Measurements from ENCODE around the gene LRRN1. TPM values are rescaled to one million over a fixed set of nuclear protein-coding genes. Genes with fewer than 3 reads are reported as not detected.

LRRN1 gene
- polyA plus RNA-seq, 1 donor = 28.2 TPM

DNA sequence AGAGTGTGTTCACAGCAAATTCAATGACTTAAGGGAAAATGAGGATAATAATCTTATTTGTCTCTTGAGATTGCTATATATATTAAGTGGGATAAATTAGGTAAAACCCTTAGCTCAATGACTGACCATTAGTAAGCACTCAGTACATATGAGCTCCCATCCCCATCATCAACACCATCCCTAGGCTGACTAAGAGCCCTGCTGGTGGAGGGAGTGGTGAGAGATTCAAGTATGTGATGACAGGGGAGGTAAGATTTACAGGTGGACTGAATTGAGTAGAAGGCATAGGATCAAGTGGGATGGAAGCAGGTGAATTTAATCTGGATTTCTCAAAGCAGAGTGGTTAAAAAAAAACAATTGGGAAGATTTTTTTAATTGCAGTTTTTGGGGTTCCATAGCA, 21.0 kb upstream of the LRRN1 start:
- H3K9me3 ChIP-seq (ENCODE audit: control insufficient read depth, low read depth, low read length) = no peaks in the 10 kb centered on the region
- no peak overlapping the region for H3K4me3 ChIP-seq (ENCODE audit: low read length)
- no peak for DNase-seq
- H3K27me3 ChIP-seq (ENCODE audit: control insufficient read depth, insufficient read depth, low read length) = no peaks in the 10 kb centered on the region
- H3K27ac ChIP-seq (ENCODE audit: low read length) = no peak overlapping the region
- no peaks in the 10 kb centered on the region for H3K36me3 ChIP-seq (ENCODE audit: control insufficient read depth, insufficient read depth, low read length)
- H3K4me1 ChIP-seq (ENCODE audit: control insufficient read depth, insufficient read depth, low read length) = no peaks in the 10 kb centered on the region

GRCh38 chr3:3778641-3779270, 20.5 kb upstream of the LRRN1 start:
- H3K9me3 ChIP-seq (ENCODE audit: control insufficient read depth, low read depth, low read length) = no peaks in the 10 kb centered on the region
- no CpG with 5 or more reads among the region's 4 CpGs for WGBS (ENCODE audit: insufficient coverage, low lambda C conversion rate)
- H3K36me3 ChIP-seq (ENCODE audit: control insufficient read depth, insufficient read depth, low read length) = no peaks in the 10 kb centered on the region
- H3K4me1 ChIP-seq (ENCODE audit: control insufficient read depth, insufficient read depth, low read length) = no peaks in the 10 kb centered on the region
- no peak for DNase-seq
- H3K27me3 ChIP-seq (ENCODE audit: control insufficient read depth, insufficient read depth, low read length) = no peaks in the 10 kb centered on the region
- no peak overlapping the region for H3K4me3 ChIP-seq (ENCODE audit: low read length)
- H3K27ac ChIP-seq (ENCODE audit: low read length) = no peak overlapping the region

- no peak for DNase-seq
- H3K27me3 ChIP-seq (ENCODE audit: control insufficient read depth, insufficient read depth, low read length) = no peaks in the 10 kb centered on the region
- H3K4me1 ChIP-seq (ENCODE audit: control insufficient read depth, insufficient read depth, low read length) = no peaks in the 10 kb centered on the region
- H3K4me3 ChIP-seq (ENCODE audit: low read length) = no peak overlapping the region
- no peaks in the 10 kb centered on the region for H3K9me3 ChIP-seq (ENCODE audit: control insufficient read depth, low read depth, low read length)
- no peak overlapping the region for H3K27ac ChIP-seq (ENCODE audit: low read length)
- WGBS (ENCODE audit: insufficient coverage, low lambda C conversion rate) = no CpG with 5 or more reads among the region's 7 CpGs
- no peaks in the 10 kb centered on the region for H3K36me3 ChIP-seq (ENCODE audit: control insufficient read depth, insufficient read depth, low read length)
These were observed 16.8 kb upstream of the LRRN1 start for GRCh38 chr3:3782457-3782856.

DNA sequence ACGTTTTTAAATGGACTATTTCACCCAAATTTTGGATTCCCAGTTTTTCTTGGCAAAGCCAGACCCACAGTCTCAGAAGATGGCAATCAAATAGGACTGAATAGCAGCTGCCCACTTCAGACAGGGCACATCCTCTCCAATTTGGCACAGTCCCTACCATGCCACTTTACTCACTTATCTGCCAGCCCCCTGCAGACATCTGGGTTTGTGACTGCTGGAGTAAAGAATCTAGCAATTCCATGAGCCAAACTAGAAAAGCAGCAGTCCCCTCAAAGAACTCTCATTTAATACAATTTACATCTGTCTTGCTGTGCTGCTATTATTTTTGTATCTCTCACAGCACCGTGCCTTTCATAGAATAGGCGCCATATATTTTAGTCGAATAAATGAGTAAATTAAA, 16.0 kb upstream of the LRRN1 start:
- no peak overlapping the region for H3K27ac ChIP-seq (ENCODE audit: low read length)
- WGBS (ENCODE audit: insufficient coverage, low lambda C conversion rate) = 63% methylated on average over 2 of the region's 4 CpGs
- no peaks in the 10 kb centered on the region for H3K27me3 ChIP-seq (ENCODE audit: control insufficient read depth, insufficient read depth, low read length)
- no peaks in the 10 kb centered on the region for H3K9me3 ChIP-seq (ENCODE audit: control insufficient read depth, low read depth, low read length)
- H3K4me1 ChIP-seq (ENCODE audit: control insufficient read depth, insufficient read depth, low read length) = no peaks in the 10 kb centered on the region
- no peak overlapping the region for H3K4me3 ChIP-seq (ENCODE audit: low read length)
- H3K36me3 ChIP-seq (ENCODE audit: control insufficient read depth, insufficient read depth, low read length) = no peaks in the 10 kb centered on the region
- no peak for DNase-seq

DNA sequence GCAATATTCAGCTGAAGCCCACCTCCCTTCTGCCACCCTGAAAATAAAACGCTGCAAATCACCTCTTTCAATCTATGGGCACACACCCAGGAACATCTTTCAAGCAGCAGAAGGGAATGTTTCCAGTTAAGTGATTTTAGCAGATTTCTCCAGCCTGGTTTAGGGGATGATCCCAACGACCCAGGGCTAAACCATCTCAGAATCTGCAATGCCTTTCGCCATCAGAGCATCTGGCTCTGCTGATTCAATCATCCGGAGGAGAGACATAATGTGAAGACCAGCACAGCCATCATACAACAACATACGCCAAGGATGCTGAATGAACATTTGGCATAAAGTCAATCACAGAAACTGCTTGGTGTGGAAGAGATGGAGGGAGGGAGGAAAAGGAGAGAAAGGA, 15.5 kb upstream of the LRRN1 start:
- no peak overlapping the region for H3K27ac ChIP-seq (ENCODE audit: low read length)
- WGBS (ENCODE audit: insufficient coverage, low lambda C conversion rate) = no CpG with 5 or more reads among the region's 5 CpGs
- H3K9me3 ChIP-seq (ENCODE audit: control insufficient read depth, low read depth, low read length) = no peaks in the 10 kb centered on the region
- H3K36me3 ChIP-seq (ENCODE audit: control insufficient read depth, insufficient read depth, low read length) = no peaks in the 10 kb centered on the region
- no peak overlapping the region for H3K4me3 ChIP-seq (ENCODE audit: low read length)
- no peaks in the 10 kb centered on the region for H3K4me1 ChIP-seq (ENCODE audit: control insufficient read depth, insufficient read depth, low read length)
- DNase-seq = no peak
- H3K27me3 ChIP-seq (ENCODE audit: control insufficient read depth, insufficient read depth, low read length) = no peaks in the 10 kb centered on the region

- H3K36me3 ChIP-seq (ENCODE audit: control insufficient read depth, insufficient read depth, low read length) = no peaks in the 10 kb centered on the region
- DNase-seq = no peak
- no CpG with 5 or more reads among the region's 1 CpG for WGBS (ENCODE audit: insufficient coverage, low lambda C conversion rate)
- H3K27ac ChIP-seq (ENCODE audit: low read length) = no peak overlapping the region
- no peaks in the 10 kb centered on the region for H3K4me1 ChIP-seq (ENCODE audit: control insufficient read depth, insufficient read depth, low read length)
- no peak overlapping the region for H3K4me3 ChIP-seq (ENCODE audit: low read length)
- no peaks in the 10 kb centered on the region for H3K9me3 ChIP-seq (ENCODE audit: control insufficient read depth, low read depth, low read length)
- peaks cover 3% of the 10 kb centered on the region for H3K27me3 ChIP-seq (ENCODE audit: control insufficient read depth, insufficient read depth, low read length)
These were observed 6.8 kb upstream of the LRRN1 start for GRCh38 chr3:3792391-3792790.

DNA sequence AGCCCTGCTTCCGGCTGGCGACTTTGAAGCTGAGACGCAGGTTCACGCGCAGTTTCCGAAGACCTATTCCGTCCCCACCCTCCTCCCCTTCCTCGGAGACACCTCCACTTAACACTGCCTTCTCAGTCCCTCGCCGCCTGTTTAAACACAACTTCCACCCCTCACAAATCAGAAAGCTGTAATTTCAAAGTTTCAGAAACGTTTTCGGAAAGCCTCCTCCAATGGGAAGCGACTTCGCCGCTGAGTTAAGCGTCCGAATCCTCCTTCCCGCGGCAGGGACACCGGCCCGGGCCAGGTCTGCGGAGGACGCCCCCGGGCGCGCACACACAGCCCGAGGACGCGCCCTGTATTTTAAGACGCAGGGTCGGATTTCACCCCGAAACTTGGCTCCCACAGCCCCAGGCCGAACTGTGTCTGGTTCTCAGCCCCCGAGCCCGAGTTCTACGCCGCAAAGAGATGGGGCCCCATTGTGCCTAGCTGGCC, 559 bp upstream of the LRRN1 start:
- Histone ChIP-seq H3K4me3 (ENCODE audit: low read length) (peak overlapping the region; percentile 81), H3K36me3 (ENCODE audit: control insufficient read depth, insufficient read depth, low read length) (no peaks in the 10 kb centered on the region), H3K9me3 (ENCODE audit: control insufficient read depth, low read depth, low read length) (peaks cover 4% of the 10 kb centered on the region), H3K4me1 (ENCODE audit: control insufficient read depth, insufficient read depth, low read length) (peaks cover 5% of the 10 kb centered on the region), H3K27ac (ENCODE audit: low read length) (peak overlapping the region; percentile 80), H3K27me3 (ENCODE audit: control insufficient read depth, insufficient read depth, low read length) (peaks cover 18% of the 10 kb centered on the region)
- peak; percentile 4 to 74 for DNase-seq
- WGBS (ENCODE audit: insufficient coverage, low lambda C conversion rate) = 0% methylated on average over 1 of the region's 37 CpGs

GRCh38 chr3:3800080-3800455, 837 bp downstream of the LRRN1 start:
- 0% methylated on average over 7 of the region's 19 CpGs for WGBS (ENCODE audit: insufficient coverage, low lambda C conversion rate)
- peak; percentile 13 to 66 for DNase-seq
- Histone ChIP-seq H3K4me3 (ENCODE audit: low read length) (peak overlapping the region; percentile 76), H3K4me1 (ENCODE audit: control insufficient read depth, insufficient read depth, low read length) (peaks cover 5% of the 10 kb centered on the region), H3K36me3 (ENCODE audit: control insufficient read depth, insufficient read depth, low read length) (no peaks in the 10 kb centered on the region), H3K27me3 (ENCODE audit: control insufficient read depth, insufficient read depth, low read length) (peaks cover 18% of the 10 kb centered on the region), H3K9me3 (ENCODE audit: control insufficient read depth, low read depth, low read length) (peaks cover 4% of the 10 kb centered on the region), H3K27ac (ENCODE audit: low read length) (peak overlapping the region; percentile 80)

- H3K4me3 ChIP-seq (ENCODE audit: low read length) = peak overlapping the region; percentile 76
- peaks cover 5% of the 10 kb centered on the region for H3K4me1 ChIP-seq (ENCODE audit: control insufficient read depth, insufficient read depth, low read length)
- DNase-seq = peak; percentile 40 to 75
- no CpG with 5 or more reads among the region's 53 CpGs for WGBS (ENCODE audit: insufficient coverage, low lambda C conversion rate)
- H3K27me3 ChIP-seq (ENCODE audit: control insufficient read depth, insufficient read depth, low read length) = peaks cover 18% of the 10 kb centered on the region
- H3K9me3 ChIP-seq (ENCODE audit: control insufficient read depth, low read depth, low read length) = peaks cover 4% of the 10 kb centered on the region
- peak overlapping the region; percentile 80 for H3K27ac ChIP-seq (ENCODE audit: low read length)
- H3K36me3 ChIP-seq (ENCODE audit: control insufficient read depth, insufficient read depth, low read length) = no peaks in the 10 kb centered on the region
These were observed 1.7 kb downstream of the LRRN1 start for GRCh38 chr3:3800685-3801493.

DNA sequence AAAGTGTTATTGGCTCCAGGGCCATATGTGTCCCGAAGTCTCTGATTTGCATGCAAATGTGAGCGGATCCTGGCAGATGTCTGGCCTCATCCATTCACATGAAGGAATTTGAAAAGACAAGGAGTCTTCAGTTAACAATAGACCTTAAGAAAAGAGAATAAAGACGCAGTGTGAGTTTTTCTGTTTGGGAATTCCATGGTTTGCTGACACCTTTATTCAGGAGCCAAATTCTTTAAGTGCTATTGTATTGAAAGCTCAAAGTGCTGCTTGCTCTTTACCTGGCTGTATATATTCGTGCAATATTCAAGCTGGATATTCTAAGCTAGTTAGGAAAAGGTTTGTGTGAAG, 2.2 kb downstream of the LRRN1 start:
- WGBS (ENCODE audit: insufficient coverage, low lambda C conversion rate) = 71% methylated on average over 1 of the region's 4 CpGs
- DNase-seq = no peak
- Histone ChIP-seq H3K4me1 (ENCODE audit: control insufficient read depth, insufficient read depth, low read length) (peaks cover 5% of the 10 kb centered on the region), H3K9me3 (ENCODE audit: control insufficient read depth, low read depth, low read length) (peaks cover 4% of the 10 kb centered on the region), H3K27ac (ENCODE audit: low read length) (peak overlapping the region; percentile 80), H3K27me3 (ENCODE audit: control insufficient read depth, insufficient read depth, low read length) (peaks cover 17% of the 10 kb centered on the region), H3K4me3 (ENCODE audit: low read length) (peak overlapping the region; percentile 76), H3K36me3 (ENCODE audit: control insufficient read depth, insufficient read depth, low read length) (no peaks in the 10 kb centered on the region)
